ENCODE measurements around the gene RHBDF1.
A peak's percentile ranks its signal among the peaks of the same experiment; 100 is the strongest.

RHBDF1 gene, protein sequence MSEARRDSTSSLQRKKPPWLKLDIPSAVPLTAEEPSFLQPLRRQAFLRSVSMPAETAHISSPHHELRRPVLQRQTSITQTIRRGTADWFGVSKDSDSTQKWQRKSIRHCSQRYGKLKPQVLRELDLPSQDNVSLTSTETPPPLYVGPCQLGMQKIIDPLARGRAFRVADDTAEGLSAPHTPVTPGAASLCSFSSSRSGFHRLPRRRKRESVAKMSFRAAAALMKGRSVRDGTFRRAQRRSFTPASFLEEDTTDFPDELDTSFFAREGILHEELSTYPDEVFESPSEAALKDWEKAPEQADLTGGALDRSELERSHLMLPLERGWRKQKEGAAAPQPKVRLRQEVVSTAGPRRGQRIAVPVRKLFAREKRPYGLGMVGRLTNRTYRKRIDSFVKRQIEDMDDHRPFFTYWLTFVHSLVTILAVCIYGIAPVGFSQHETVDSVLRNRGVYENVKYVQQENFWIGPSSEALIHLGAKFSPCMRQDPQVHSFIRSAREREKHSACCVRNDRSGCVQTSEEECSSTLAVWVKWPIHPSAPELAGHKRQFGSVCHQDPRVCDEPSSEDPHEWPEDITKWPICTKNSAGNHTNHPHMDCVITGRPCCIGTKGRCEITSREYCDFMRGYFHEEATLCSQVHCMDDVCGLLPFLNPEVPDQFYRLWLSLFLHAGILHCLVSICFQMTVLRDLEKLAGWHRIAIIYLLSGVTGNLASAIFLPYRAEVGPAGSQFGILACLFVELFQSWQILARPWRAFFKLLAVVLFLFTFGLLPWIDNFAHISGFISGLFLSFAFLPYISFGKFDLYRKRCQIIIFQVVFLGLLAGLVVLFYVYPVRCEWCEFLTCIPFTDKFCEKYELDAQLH

DNA sequence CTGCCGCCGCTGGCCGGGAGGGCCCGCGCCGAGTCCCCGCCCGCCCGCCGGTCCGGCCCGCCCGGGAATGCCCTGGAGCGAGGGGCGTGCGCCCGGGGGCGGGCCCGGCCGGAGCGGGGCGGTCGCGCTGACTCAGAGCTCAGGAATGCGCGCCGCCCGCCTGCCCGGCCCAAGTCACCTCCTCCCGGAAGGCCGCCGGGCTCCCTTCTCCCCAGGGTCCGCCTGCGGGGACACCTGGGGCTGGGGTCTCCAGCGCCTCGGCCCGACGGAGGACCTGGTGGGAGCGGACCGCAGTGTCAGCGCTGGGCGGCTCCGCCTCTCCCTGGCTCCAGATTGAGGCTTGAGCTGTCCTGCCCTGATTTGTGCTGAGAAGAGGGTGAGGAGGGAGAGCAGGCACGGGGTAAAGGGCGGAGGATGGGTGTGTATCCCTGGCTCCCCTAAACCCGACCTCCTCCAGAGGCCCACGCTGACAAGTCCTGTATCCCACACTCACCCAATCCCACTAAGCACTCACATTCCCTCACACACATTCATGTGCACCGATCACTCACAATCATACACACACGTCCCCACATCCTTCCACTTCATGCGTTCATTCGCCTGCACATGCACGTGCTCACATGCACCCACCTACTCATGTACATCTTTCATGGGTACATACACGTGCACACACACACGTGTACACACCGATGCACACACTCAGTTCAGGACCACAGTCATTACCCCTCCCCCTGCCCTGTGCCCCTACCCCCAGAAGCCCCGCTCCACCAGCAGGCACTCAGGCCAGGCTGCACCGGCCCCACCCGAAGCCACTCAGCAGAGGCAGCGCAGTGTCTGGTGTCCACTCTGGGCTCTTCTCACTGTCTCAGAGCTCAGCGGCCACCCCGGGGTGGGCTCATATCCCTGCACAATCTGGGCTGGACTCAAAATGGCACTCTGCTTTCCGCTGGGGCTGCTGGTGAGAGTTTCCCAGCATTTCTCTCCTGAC, at the start of gene RHBDF1:
RHBDF1 (minus strand) TSS at position 71 of the 988 bp plus-strand sequence. CDS start 7,616 bp downstream, outside the sequence.
- no peak for DNase-seq (ENCODE audit: low spot score)

DNA sequence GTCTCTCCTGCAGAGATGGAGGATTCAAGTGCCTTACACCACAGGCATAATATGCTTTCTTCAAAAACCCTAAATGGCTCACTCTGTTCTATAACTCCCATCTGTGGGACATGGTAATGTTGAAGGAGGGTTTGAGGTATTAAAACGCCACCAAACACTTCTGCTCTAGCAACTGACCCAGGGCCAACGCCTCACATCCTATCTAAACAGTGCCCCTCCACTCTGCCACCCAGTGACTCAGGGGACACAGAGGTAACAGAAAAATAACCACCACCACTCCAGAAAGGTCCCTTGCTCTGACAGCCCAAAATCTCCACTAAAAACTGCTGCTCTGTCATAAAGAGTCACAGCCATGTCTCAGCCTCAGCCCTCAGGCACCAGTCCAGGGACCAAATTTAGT, 48.3 kb upstream of the RHBDF1 start:
- no peak for DNase-seq (ENCODE audit: low spot score)

DNA sequence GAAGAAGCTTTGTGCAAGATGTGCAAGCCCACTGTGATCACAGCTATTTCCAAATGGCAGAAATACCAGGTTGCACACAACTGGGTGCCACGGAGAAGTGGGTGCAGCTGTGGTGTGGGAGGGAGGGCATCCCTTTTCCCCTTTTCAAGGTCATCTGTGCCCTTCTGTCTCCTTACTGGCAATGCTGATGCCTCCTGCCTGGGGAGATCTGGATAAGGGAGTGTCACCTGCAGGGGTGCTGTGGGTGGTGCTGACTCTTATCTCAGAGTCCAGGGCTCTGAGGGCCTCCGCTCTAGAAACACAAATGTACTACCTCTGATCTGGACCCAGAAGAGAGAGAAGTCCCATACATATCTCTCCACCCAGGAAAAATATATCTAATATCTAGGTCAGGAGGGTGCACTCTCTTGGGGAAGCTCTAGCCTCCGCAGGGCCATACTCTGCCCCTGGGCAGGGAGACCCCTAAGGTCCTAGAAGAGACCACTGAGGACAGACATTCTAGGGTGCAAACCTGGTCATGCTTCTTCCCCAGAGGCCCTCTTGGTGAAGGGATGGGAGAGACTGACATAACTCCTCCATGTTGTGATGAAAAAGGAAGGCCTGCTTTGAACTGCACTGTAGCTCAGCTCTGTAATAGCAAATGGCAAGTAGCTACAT, 47.5 kb upstream of the RHBDF1 start:
- DNase-seq (ENCODE audit: low spot score), result no peak

DNA sequence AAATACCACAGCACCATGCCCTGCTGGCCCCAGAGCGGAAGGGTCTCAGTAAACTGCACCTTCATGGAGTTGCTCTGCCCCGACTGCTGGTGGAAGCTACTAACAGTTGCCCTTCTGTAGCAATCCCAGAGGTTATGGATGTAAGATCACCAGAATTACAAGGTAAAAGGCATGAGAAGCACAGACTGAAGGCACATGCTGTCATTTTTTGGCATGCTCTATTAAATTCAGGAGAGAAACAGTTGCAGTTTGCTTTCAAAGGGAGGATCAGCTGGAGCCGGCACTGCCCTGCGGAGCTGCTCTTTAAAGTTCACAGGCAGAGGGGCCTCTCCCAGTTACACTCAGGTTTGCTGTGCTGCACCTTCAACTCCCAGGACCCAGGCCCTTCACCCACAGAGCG, 46.9 kb upstream of the RHBDF1 start:
- DNase-seq (ENCODE audit: low spot score), result no peak

DNA sequence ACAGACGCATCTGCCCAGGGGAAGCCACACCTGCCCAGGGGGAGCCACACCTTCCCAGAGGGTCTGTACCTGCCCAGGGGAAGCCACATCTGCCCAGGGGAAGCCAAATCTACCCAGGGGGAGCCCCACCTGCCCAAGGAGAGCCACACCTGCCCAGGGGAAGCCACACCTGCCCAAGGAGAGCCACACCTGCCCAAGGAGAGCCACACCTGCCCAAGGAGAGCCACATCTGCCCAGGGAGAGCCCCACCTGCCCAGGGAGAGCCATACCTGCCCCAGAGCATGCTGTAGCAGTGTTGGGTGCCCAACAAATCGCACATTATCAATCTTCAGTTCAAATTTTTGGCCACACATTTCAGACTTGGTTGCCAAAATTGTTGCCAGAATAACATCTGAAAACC, 46.4 kb upstream of the RHBDF1 start:
- no peak for DNase-seq (ENCODE audit: low spot score)

DNA sequence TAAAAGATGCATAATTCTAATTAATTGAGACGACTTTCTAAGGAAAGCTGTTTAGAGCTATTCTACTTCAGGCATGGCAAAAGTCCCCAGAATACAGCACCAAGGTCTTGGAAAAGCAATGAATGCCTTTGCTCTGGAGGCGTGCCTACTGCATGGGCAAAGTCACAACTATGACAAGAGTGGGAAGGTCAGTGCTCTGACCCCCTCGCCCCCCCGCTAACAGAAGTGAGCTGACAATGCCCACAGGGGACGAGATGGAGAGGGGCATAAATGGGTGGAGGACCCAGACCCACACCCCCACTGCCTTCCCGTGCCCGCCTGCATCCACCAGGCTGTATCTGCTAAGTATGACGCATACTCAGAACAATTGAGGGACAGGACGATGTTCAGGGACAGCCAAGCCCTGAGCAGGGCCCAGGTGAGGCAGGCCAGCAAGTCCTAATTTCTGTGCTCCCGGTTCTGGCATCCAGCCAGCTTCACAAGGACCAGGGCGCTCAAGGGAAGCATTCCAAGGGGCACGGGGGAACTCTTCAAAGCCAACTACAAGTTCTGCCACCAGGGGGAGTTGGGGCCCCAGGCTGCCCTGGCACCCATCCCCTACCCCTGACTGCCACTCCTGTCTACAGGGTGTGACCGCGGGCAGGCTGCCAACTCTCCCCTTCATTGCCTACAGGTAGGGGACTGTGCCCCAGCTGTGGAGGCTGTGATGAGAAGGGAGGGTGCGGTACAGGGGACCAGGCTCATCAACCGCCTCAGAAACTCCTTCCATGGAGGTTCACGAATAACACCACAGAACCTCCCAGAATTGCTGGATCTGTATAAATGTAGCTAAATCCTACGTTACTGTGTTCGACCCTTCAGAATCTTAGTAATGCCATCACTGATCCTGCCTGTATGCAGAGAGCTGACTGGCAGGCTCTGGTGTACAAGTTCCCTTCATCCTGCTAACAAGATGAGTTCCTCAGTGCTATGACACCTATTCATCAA, 45.2 kb upstream of the RHBDF1 start:
- peak; percentile 68 for DNase-seq (ENCODE audit: low spot score)

DNA sequence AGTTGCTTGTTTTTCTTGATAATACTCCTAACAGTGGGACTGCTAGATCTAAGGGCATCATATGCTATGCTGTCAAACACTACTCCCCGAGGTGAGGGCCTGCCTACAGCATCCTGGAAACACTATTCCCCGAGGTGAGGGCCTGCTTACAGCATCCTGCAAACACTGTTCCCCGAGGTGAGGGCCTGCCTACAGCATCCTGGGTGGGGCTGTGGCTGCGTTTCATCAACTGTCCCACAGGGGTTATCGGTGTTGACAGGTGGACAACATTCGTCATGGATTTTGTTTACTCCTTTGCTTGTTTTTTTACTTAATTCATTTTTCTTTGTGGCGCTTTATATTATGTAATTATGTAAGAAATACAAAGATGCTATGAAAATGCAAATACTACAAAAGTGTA, 43.6 kb upstream of the RHBDF1 start:
- DNase-seq (ENCODE audit: low spot score), result no peak

DNA sequence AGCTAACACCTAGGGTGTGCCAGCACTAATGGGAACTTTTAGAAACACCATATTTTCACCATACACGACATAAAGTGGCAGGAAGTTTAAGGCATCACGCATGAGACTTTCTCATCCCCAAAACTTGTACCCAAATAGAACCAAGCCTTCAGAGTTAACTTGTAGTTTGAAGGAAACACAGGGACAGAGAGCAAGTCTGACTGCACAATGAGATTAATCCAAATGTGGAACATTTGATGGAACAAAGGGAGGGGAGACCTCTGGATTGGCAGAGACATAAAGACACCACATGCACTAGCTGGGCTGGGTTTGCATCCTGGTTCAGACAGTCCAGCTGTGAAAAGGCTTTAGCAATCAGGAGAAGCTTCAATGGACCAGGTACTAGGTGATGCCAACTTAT, 41.9 kb upstream of the RHBDF1 start:
- DNase-seq (ENCODE audit: low spot score), result no peak

DNA sequence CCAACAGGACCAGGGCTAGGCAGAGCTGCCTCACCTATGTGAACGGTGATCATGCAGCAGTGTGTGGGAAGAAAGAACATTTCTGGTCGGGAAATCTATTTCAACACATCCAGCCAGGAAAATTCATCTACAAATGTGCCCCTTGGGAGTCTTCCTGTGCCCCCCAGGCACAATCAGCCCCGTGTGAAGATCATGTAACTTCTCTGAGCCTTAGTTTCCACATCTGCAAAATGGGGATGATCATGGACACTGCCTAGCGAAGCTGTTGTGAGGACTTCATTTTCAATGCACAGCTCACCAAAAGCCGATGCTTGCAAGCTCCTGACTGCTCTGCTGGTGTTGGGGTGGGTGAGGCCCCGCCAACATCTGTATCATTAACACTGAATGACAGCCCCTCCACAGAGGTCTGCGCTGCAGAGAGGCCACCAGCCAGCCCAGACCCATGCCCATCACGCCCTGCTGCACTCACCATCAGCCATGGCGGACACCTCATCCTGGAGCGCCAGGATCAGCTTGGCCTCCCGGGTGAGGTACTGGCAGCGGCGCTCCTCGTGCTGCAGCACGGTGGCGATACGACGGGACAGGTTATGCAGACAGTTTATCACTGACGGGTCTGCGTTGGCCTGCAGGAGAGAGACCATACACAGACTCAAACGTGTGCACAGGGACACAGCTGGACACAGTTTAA, 39.9 kb upstream of the RHBDF1 start:
- DNase-seq (ENCODE audit: low spot score), result no peak

DNA sequence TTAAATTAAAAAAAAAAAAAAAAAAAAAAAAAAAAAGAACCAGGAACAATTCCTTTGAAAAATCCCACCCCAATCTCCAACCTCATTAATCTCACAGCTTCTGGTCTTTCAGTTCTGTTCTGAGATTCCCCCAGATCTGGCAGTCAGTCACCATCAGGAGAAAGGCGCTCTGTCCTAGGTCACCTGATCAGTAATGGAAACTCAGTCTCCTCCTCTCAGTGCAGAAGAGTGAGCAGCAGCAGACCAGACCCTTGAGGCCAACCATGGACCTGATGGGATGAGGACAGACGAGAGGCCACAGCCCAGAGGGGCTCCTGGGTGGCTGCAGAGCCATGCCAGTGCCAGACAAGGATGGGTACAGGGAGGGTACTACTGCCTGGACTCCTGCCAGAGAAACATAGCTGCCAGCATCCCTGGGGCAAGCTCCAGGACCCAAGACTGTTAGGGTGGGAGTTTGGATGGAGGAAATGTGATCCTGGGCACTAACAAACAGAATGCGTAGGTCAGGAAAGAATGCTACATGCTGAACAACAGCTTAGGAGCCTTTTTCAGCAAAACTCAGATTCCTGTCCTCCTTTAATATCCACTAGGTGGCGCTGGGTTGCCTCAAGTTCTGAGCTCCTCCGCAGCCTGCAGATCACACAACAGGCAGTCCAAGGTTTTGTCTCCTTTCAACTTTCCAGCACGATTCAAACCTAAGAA, 34.3 kb upstream of the RHBDF1 start:
- peak; percentile 73 for DNase-seq (ENCODE audit: low spot score)

DNA sequence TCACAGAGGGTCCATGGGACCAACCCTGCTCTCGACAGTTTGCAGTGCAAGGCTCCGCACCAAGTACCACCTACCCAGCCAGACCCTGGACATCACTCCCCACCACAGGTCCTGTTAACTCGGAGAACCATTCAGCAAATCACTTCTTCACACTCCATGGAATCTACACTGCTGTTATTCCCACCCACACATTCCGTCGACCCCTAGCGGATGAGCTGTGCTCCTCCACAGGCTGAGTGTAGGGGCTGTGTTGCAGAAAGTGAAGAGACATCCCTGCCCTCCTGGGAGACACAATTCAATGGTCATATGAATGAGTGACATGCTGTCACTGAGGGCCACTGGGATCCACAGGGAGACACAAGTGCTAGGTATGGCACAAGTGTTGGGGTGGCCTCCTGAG, 33.1 kb upstream of the RHBDF1 start:
- no peak for DNase-seq (ENCODE audit: low spot score)

DNA sequence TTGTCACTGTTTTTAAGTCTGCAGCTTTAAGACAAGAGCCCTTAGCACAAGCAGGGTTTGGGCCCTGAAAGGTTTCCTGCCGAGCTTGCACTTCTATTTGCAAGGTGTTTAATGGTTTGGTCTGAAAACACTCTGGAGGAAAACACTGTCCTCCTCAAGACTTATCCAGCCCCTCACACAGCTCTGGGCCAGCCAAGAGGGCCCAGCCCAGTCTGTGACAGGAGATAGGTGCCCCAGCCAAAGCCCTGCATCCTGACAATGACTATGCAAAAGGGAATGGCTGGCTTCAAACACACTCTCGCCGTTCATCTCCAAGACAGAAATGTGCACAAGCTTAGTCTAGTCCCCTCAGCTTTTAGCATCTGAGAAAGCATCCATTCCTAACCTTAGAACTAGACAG, 32.5 kb upstream of the RHBDF1 start:
- no peak for DNase-seq (ENCODE audit: low spot score)

DNA sequence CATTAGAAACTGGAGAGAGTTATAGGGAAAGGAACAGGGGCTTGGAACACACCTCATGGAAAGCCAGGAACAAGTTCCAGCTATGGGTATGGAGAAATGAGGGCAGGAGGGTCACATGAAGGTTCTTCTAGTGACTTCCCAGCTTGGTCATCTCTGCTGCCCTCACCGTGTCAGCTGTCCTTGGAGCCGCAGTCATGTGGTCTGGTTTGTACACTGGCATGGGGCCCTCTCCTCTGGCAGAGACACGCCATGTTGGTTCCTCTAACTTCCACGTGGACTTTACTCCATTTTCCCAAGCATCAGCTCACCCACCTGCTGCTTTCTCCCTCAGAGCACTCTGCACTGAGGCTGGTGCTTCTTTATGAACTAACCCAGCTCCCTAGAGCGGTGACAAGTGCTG, 31.9 kb upstream of the RHBDF1 start:
- DNase-seq (ENCODE audit: low spot score), result no peak

DNA sequence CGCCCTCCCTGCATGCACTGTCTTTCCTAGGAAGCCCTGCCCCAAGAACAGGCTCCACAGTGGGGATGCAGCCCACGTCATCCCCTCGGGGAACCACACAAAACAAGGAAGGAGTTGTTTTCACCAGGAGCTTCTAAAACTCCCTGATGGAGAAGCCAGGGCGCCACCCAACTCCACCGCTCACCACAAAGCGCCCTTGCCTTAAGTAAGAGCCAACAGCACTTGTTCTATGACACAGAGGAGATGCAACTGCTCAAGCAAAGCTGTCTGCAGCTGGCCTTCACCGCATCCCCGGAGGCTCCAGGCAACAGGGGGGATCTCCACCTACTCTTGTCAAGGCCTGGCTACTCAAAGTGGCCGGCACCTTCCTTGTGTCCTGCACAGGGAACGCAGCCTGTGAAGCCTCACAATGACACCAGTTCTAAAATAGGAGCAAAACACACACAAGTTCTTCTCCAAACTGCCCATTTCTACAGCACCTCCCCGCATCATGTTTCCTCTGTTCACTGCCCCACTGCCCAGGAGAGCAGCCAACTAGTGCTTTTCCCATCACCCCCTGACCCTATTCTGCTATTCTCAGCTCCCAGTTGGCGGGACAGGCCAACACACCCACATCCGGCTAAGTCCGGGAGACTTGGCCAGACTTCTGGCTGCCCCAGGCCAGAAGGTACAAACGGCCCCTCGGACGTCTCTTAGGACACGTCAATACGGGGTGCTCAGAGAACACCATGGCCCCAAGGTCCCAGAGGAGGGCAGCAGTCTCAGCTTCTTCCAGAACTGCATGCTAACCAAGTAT, 29.8 kb upstream of the RHBDF1 start:
- no peak for DNase-seq (ENCODE audit: low spot score)

DNA sequence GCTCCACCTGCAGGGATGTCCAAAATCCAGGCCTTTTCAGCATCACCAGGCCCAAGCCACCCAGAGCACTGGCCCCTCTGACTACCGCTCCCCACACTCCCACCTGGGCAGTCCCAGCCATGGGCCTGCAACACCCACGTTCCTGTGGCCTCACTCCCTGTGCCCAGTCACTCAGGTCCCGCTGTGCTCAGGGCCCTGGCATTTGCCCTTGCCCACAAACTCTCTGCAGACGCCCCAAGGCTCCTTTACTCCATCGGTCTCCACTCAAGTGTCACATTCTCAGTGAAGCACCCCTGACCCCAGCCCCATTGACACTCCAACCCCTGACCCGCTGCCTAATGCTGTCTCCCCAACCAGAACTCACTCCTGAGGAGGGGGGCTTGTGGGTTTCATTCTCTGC, 29.2 kb upstream of the RHBDF1 start:
- no peak for DNase-seq (ENCODE audit: low spot score)

DNA sequence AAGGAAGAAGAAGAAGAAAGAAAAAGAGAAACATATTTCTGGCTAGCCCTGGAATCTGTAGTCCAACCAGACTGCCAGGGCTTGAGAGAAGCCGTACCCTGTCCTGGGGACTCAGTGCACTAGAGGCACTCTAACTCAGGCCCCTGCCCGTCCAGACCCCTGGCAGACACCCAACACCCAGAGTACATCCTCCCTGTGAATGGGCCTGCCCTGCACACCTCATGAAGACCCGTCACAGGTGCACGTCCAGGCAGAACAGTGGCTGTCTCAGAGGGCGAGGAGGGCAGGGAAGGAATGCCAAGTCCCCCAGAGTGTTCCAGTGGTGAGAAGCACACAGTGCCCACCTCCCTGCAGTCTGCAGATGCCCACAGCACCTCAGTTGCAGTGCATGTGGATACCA, 28.6 kb upstream of the RHBDF1 start:
- DNase-seq (ENCODE audit: low spot score), result no peak

DNA sequence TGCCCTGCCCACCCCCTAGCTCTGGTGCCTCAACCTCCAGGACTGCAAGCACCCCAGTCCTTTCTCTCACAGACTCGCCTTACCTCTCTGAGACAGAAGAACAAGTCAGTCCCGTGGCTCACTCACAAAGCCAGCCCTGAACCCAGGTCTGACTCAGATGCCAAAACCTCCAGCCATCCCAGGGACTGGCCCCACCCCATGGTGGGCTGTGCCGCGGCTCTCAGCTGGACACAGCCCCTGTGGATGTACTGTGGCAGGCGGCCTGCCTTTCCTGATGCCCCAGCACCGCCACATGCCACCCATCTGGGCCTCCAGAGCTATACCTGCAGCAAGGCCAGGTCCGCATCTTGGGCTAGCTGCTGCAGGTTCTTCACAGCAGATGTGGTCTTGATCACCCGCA, 25.4 kb upstream of the RHBDF1 start:
- no peak for DNase-seq (ENCODE audit: low spot score)

DNA sequence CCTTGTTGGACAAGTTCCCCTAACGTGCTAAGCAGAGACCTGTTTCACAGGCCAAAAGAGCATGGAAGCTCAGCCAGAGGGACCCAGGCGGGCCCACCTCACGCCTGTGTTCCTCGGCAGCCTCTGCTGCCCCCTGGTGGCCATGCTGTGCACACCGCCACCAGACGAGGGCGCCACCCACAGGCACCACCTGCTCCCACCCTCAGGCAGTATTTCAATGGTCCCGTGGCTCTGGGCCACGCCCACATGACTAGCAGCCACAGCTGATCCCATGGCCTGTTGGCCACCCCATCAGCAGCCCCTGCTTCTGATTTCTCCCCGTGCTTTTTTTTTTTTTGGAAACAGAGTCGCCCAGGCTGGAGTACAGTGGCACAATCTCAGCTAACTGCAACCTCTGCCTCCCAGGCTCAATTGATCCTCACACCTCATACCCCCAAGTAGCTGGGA, 24.5 kb upstream of the RHBDF1 start:
- peak; percentile 89 for DNase-seq (ENCODE audit: low spot score)

All from CD4-positive, alpha-beta T cell treated with Interleukin-15 for 4 hours (primary cell).